ENCODE results near the gene FYB1. TPM values are rescaled to one million over a fixed set of nuclear protein-coding genes. Genes with fewer than 3 reads are reported as not detected.

FYB1 gene
- total and polyA plus RNA-seq, 2 experiments from 2014 or later: 1.1 to 2.4 TPM

- 85% methylated on average over 2 of the region's 2 CpGs for WGBS (ENCODE audit: low lambda C conversion rate, missing lambda C conversion rate)
Measured at GRCh38 chr5:39109606-39110005, 109.8 kb downstream of the FYB1 start.

GRCh38 chr5:39108987-39109386, 110.4 kb downstream of the FYB1 start:
- H3K9me3 ChIP-seq (ENCODE audit: low read depth): no peaks in the 10 kb centered on the region
- H3K27ac ChIP-seq: no peak overlapping the region
- no peak overlapping the region for H3K4me2 ChIP-seq
- H3K27me3 ChIP-seq: no peaks in the 10 kb centered on the region
- H3K9me2 ChIP-seq (replicated peaks; ENCODE audit: insufficient read depth): no peaks in the 10 kb centered on the region
- TF ChIP-seq EZH2 (IDR thresholded peaks at IDR 0.05; ENCODE audit: borderline replicate concordance) (no peak), EZH2phosphoT487 (IDR thresholded peaks at IDR 0.05; ENCODE audit: low read depth, severe bottlenecking, unreplicated experiment) (no peak), CTCF (IDR thresholded peaks at IDR 0.05; ENCODE audit: poor library complexity) (no peak)
- H2AFZ ChIP-seq: no peak overlapping the region
- H3K79me2 ChIP-seq: no peaks in the 10 kb centered on the region
- no peaks in the 10 kb centered on the region for H3K4me1 ChIP-seq (ENCODE audit: insufficient read depth)
- H3K36me3 ChIP-seq (replicated peaks; ENCODE audit: insufficient read depth, low read depth): no peaks in the 10 kb centered on the region
- DNase-seq (ENCODE audit: low spot score): no peak
- H4K20me1 ChIP-seq (ENCODE audit: insufficient read depth, poor library complexity, severe bottlenecking): no peaks in the 10 kb centered on the region
- 75% methylated on average over 3 of the region's 3 CpGs for WGBS (ENCODE audit: low lambda C conversion rate, missing lambda C conversion rate)
- H3K4me3 ChIP-seq: no peak overlapping the region

More at GRCh38 chr5:39109606-39110005, 109.8 kb downstream of the FYB1 start:
- no peaks in the 10 kb centered on the region for H3K4me1 ChIP-seq (ENCODE audit: insufficient read depth)
- H3K27ac ChIP-seq: no peak overlapping the region
- no peaks in the 10 kb centered on the region for H3K27me3 ChIP-seq
- no peak overlapping the region for H3K4me3 ChIP-seq
- H3K79me2 ChIP-seq: no peaks in the 10 kb centered on the region
- no peaks in the 10 kb centered on the region for H3K9me2 ChIP-seq (replicated peaks; ENCODE audit: insufficient read depth)
- H3K4me2 ChIP-seq: no peak overlapping the region
- H3K9me3 ChIP-seq (ENCODE audit: low read depth): no peaks in the 10 kb centered on the region
- TF ChIP-seq CTCF (IDR thresholded peaks at IDR 0.05; ENCODE audit: poor library complexity) (no peak), EZH2 (IDR thresholded peaks at IDR 0.05; ENCODE audit: borderline replicate concordance) (no peak), EZH2phosphoT487 (IDR thresholded peaks at IDR 0.05; ENCODE audit: low read depth, severe bottlenecking, unreplicated experiment) (no peak)
- H3K36me3 ChIP-seq (replicated peaks; ENCODE audit: insufficient read depth, low read depth): no peaks in the 10 kb centered on the region
- H2AFZ ChIP-seq: no peak overlapping the region
- no peak for DNase-seq (ENCODE audit: low spot score)
- H4K20me1 ChIP-seq (ENCODE audit: insufficient read depth, poor library complexity, severe bottlenecking): no peaks in the 10 kb centered on the region

GRCh38 chr5:39107350-39107749, 112.0 kb downstream of the FYB1 start:
- no peak for TF ChIP-seq EZH2phosphoT487 (IDR thresholded peaks at IDR 0.05; ENCODE audit: low read depth, severe bottlenecking, unreplicated experiment)
- no peak for TF ChIP-seq CTCF (IDR thresholded peaks at IDR 0.05; ENCODE audit: poor library complexity)
- Histone ChIP-seq H4K20me1 (ENCODE audit: insufficient read depth, poor library complexity, severe bottlenecking) (no peaks in the 10 kb centered on the region), H3K36me3 (replicated peaks; ENCODE audit: insufficient read depth, low read depth) (no peaks in the 10 kb centered on the region), H2AFZ (no peak overlapping the region), H3K4me3 (no peak overlapping the region), H3K27me3 (no peaks in the 10 kb centered on the region), H3K27ac (no peak overlapping the region), H3K79me2 (no peaks in the 10 kb centered on the region), H3K9me3 (ENCODE audit: low read depth) (no peaks in the 10 kb centered on the region), H3K4me2 (no peak overlapping the region), H3K9me2 (replicated peaks; ENCODE audit: insufficient read depth) (no peaks in the 10 kb centered on the region), H3K4me1 (ENCODE audit: insufficient read depth) (no peaks in the 10 kb centered on the region)
- DNase-seq (ENCODE audit: low spot score): no peak

GRCh38 chr5:39106322-39106721, 113.0 kb downstream of the FYB1 start:
- no peak for DNase-seq (ENCODE audit: low spot score)
- 74% methylated on average over 1 of the region's 1 CpG for WGBS (ENCODE audit: low lambda C conversion rate, missing lambda C conversion rate)
- peaks cover 4% of the 10 kb centered on the region for H3K4me1 ChIP-seq (ENCODE audit: insufficient read depth)
- H3K27ac ChIP-seq: no peak overlapping the region
- no peaks in the 10 kb centered on the region for H3K9me2 ChIP-seq (replicated peaks; ENCODE audit: insufficient read depth)
- H3K79me2 ChIP-seq: no peaks in the 10 kb centered on the region
- TF ChIP-seq CTCF (IDR thresholded peaks at IDR 0.05; ENCODE audit: poor library complexity) (peak; percentile 32), EZH2 (IDR thresholded peaks at IDR 0.05; ENCODE audit: borderline replicate concordance) (no peak)
- no peaks in the 10 kb centered on the region for H3K9me3 ChIP-seq (ENCODE audit: low read depth)
- no peaks in the 10 kb centered on the region for H4K20me1 ChIP-seq (ENCODE audit: insufficient read depth, poor library complexity, severe bottlenecking)
- no peaks in the 10 kb centered on the region for H3K36me3 ChIP-seq (replicated peaks; ENCODE audit: insufficient read depth, low read depth)
- H3K4me3 ChIP-seq: no peak overlapping the region
- no peaks in the 10 kb centered on the region for H3K27me3 ChIP-seq
- no peak overlapping the region for H2AFZ ChIP-seq
- no peak overlapping the region for H3K4me2 ChIP-seq
